Measurements from ENCODE around the gene NFXL1. TPM values are rescaled to one million over a fixed set of nuclear protein-coding genes. Genes with fewer than 3 reads are reported as not detected.

NFXL1 gene
- total and polyA plus RNA-seq, 10 of the 15 experiments (the other 5 are each of a cell fraction or from before 2014, with no cell fraction given): 8.1 to 16.5 (median 13.1) TPM

- Histone ChIP-seq H2AFZ (ENCODE audit: control insufficient read depth, low read depth, low read length) (no peak overlapping the region), H3K27me3 (replicated peaks in 1 of 2; ENCODE audit: control insufficient read depth in 2 of 2, insufficient read depth in 2 of 2, low read length in 1 of 2) (peaks cover 0 to 2% of the 10 kb centered on the region in 2 experiments; a peak in 2 of 4 replicates), H3K36me3 (ENCODE audit: control insufficient read depth in 2 of 2, insufficient read depth in 2 of 2, low read length in 1 of 2) (no peaks in the 10 kb centered on the region), H3K27ac (ENCODE audit: control insufficient read depth, insufficient read depth) (no peak overlapping the region), H3K4me1 (ENCODE audit: control insufficient read depth, insufficient read depth, low read length) (no peaks in the 10 kb centered on the region), H3K4me2 (ENCODE audit: control insufficient read depth, insufficient read depth) (no peak overlapping the region), H3K79me2 (ENCODE audit: control insufficient read depth, insufficient read depth, low read length) (no peaks in the 10 kb centered on the region), H3K9me3 (replicated peaks; ENCODE audit: control insufficient read depth, insufficient read depth, low read length) (no peaks in the 10 kb centered on the region), H3K9ac (ENCODE audit: control insufficient read depth, insufficient read depth, low read length) (no peak overlapping the region), H4K20me1 (ENCODE audit: control insufficient read depth, insufficient read depth) (no peaks in the 10 kb centered on the region), H3K4me3 (no peak overlapping the region)
- ChIA-PET SMC1A (ENCODE audit: uncharacterized antibody, unreplicated experiment) (no interaction called here), POLR2A (no interaction called here), CTCF (no interaction called here), RAD21 (ENCODE audit: unreplicated experiment) (no interaction called here)
- 54% methylated on average over 6 of the region's 6 CpGs for WGBS (ENCODE audit: insufficient coverage, insufficient replicate concordance, low lambda C conversion rate, missing lambda C conversion rate)
- in situ Hi-C loops (cut with MboI) (no loop called here), intact Hi-C loops (cut with micrococcal nuclease; ENCODE audit: unreplicated experiment) (no loop called here)
- no TSS peak for BruUV-seq (replicated peaks)
- ATAC-seq (no peak), FAIRE-seq (no peak), DNase-seq (ENCODE audit: low read depth, low spot score) (no peak)
- TF ChIP-seq SREBF1 (IDR thresholded peaks at IDR 0.05; ENCODE audit: low read length) (no peak), CHD4 (IDR thresholded peaks at IDR 0.05) (no peak), CBX5 (IDR thresholded peaks at IDR 0.05; ENCODE audit: low read depth) (no peak), SRF (IDR thresholded peaks at IDR 0.05; ENCODE audit: low read depth in 2 of 2, low read length in 2 of 2) (no peak), E4F1 (IDR thresholded peaks at IDR 0.05; ENCODE audit: borderline replicate concordance, partially characterized antibody) (no peak), MYC (IDR thresholded peaks at IDR 0.05; ENCODE audit: insufficient read depth, insufficient read length, insufficient replicate concordance, low read length, severe bottlenecking) (no peak), EZH2 (IDR thresholded peaks at IDR 0.05; ENCODE audit: borderline replicate concordance, control insufficient read depth, low read depth, low read length) (no peak), RBBP5 (conservative IDR thresholded peaks at IDR 0.05) (no peak), MYB (IDR thresholded peaks at IDR 0.05; ENCODE audit: borderline replicate concordance, low read depth, low read length) (no peak), HSF1 (IDR thresholded peaks at IDR 0.05; ENCODE audit: low read depth, low read length) (no peak), EED (IDR thresholded peaks at IDR 0.05; ENCODE audit: low read depth) (no peak), EP300 (IDR thresholded peaks at IDR 0.05; ENCODE audit: borderline replicate concordance in 1 of 2, control insufficient read depth in 1 of 2, low read depth in 2 of 2, low read length in 2 of 2) (no peak), CBFB (IDR thresholded peaks at IDR 0.05; ENCODE audit: low read depth) (no peak), CREM (IDR thresholded peaks at IDR 0.05; ENCODE audit: low read depth) (no peak), NRF1 (conservative IDR thresholded peaks at IDR 0.05; ENCODE audit: low read depth, low read length) (no peak), RELA (IDR thresholded peaks at IDR 0.05; ENCODE audit: borderline replicate concordance, partially characterized antibody) (no peak), PBX3 (IDR thresholded peaks at IDR 0.05; ENCODE audit: insufficient replicate concordance, low read depth, low read length) (no peak), FOS (IDR thresholded peaks at IDR 0.05; ENCODE audit: borderline replicate concordance, extremely low read depth, insufficient read length) (no peak), POLR2A (IDR thresholded peaks at IDR 0.05; ENCODE audit: low read depth, low read length) (no peak), TARDBP (IDR thresholded peaks at IDR 0.05; ENCODE audit: borderline replicate concordance) (no peak)
Observed at GRCh38 chr4:47814618-47815295, 99.6 kb downstream of the NFXL1 start.
